NCI-H2196 (cell line): ENCODE results near the gene ABHD17A.

Experiments
- DNase-seq: peaks from one replicate; lab custom pipeline; 2025; ENCODE audit not compliant: unreplicated experiment; lab: John Stamatoyannopoulos, UW

The ABHD17A gene

GRCh38 chr19:1853295-1854038 is 31.8 kb downstream of the ABHD17A start:
- DNase-seq: peak; percentile 86

GRCh38 chr19:1852581-1853128 is 32.6 kb downstream of the ABHD17A start:
- DNase-seq: no peak

GRCh38 chr19:1851654-1852580 is 33.4 kb downstream of the ABHD17A start:
- DNase-seq: no peak

DNA sequence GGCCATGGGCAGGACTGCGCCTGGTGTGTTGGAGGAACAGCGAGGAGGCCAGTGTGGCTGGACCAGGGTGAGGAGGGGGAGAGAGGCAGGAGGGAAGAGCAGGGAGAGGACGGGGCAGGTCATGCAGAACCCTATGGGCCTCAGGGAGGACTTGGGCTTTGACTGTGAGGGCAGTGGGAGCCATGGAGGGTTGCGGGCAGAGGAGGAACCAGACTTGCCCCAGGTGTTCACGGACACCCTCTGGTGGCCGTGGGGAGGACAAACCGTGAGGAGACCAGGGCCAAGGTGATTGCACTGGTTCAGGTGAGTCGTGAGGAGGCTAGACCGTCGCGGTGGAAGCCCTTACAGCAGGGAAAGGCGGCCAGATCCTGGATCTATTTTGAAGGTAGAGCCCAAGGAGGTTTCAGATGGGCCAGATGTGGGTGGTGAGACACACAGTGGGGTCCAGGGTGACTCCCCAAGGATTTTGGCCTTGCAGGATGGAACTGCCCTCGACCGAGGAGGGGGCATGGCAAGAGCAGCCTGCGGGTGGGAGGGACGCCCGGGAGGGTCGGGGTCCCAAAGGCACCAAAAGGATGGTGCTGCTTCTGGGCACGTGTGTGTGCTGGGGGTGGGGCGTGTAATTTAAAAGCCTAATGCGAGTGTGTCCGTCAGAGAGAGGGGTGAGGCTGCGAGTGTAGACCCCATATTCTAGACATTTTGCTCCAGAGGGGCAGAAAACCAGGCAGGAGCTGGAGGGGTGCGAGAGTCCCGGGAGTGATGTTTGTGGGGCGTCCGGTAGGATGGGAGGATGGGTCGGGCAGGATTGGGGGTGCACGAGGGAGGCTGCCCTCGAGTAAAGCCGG is 34.3 kb downstream of the ABHD17A start:
- DNase-seq: no peak

DNA sequence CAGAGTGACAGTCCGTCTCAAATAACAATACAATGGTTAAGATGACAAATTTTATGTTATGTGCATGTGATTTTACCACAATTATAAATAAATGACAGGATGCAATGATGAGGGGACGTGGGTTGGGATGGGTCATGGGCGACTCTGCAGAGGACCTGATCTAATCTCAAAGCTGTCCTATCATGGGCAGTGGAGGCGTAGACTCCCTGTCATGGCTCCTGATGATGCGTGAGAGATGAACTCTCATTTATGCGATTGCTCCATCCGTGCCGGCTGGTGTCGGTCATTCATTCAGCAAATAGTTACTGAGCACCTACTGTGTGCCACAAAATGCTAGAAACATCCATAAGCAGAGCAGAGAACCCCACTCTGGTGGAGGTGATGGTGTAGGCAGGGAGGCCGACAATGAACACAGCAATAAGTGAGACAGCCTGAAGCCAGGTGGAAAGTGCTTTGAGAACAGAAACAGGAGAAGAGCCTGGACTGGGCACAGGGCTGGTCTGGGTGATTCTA is 35.4 kb downstream of the ABHD17A start:
- DNase-seq: no peak

GRCh38 chr19:1849132-1849474 is 36.2 kb downstream of the ABHD17A start:
- DNase-seq: no peak

GRCh38 chr19:1848399-1849131 is 36.7 kb downstream of the ABHD17A start, which contains the start of gene REXO1:
Gene REXO1, minus strand, starts transcription at chr19:1848483. Its CDS starts 125 bp downstream, at chr19:1848358.
- peak; percentile 98 for DNase-seq

GRCh38 chr19:1847684-1848398 is 37.5 kb downstream of the ABHD17A start:
- no peak for DNase-seq

DNA sequence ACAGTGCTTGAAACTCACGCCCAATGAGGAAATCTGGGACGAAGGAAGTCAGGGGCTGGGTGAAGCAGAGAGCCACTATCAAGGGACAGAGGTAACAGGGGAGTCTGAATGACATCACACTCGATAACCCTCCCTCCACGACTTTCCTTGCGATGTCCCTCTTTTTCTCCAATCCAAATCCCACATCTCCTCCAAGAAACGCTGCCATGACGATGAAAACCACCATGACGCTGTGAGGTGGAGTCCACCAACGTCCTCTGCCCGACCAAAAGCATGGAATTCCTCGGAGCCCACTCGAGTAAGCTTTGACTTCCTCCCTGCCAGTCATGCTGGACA is 38.0 kb downstream of the ABHD17A start:
- no peak for DNase-seq

DNA sequence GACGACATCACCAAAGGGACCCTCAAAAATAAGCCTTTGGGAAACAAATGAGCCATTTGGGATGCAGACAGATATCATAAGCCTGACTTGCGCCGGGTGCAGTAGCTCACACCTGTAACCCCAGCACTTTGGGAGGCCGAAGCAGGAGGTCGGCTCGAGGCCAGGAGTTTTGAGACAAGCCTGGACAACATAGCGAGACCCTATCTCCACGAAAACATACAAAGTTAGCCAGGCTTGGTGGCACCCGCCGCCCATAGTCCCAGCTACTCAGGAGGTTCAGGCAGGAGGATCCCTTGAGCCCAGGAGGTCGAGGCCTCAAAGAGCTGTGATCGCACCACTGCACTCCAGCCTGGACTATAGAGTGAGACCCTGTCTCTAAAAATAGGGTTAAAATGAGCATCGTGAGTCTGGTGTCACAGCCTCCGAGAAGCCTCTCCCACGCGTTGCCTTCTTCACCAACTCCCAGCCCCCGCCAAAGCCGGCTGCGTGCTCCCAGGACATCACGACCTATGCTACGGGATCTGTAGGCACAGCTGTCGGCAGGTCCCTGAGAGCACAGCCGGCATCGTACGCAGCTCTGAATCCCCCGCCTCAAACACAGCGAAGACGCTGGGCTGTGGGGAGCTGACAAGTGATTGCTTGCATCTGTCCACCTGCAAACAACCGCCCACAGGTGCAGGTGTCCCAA is 38.6 kb downstream of the ABHD17A start:
- DNase-seq: no peak

DNA sequence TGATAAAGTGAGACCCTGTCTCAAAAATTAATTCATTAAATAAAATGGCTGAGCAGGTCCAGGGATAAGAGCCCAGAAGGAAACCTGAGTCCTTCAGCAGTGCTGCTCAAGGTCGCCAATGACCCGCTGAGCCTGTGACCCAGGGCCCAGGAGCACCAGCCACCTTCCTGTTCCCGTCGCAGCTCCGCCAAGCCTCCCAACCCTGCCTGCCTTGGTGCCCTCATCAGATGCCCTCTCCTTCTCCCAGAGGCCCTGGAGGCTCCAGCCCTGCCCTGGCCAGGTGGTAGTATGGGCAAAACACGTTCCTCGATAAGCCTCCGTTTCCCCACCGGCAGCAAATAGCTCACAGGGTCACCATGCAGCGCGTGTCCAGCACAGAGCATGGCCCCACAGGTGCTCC is 39.7 kb downstream of the ABHD17A start:
- no peak for DNase-seq

DNA sequence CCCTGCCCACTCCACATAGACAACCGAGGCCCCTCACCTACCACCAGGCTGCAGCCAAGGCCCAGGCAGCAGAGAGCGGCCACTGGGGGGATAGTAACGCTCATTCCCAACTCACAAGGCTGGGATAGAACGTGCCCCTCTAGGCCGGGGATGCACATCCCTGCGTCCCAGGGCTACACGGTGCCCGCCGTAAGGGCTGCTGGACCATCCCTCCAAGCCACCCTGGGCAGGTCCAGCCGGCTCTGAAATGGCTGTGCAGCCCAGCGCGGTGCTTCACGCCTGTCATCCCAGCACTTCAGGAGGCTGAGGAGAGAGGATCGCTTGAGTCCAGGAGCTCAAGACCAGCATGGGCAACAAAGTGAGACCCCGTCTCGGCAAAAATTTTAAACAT is 40.2 kb downstream of the ABHD17A start:
- no peak for DNase-seq

GRCh38 chr19:1844513-1845124 is 40.7 kb downstream of the ABHD17A start:
- no peak for DNase-seq

GRCh38 chr19:1843646-1844394 is 41.5 kb downstream of the ABHD17A start:
- DNase-seq: no peak

DNA sequence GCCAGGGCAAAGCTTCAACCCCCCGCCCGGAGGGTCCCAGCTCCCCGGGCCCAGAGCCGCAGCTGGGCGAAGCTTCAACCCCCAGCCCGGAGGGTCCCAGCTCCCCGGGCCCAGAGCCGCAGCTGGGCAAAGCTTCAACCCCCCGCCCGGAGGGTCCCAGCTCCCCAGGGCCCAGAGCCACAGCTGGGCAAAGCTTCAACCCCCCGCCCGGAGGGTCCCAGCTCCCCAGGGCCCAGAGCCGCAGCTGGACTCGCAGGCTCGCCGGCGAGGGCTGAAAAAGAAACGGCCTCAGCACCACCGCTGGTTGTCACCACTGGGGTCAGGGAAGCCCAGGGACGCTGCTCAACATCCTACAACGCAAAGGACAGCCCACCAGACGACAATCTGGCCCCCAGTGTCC is 42.2 kb downstream of the ABHD17A start:
- DNase-seq: no peak

- DNase-seq: no peak
Observed at GRCh38 chr19:1841209-1841924, 43.9 kb downstream of the ABHD17A start.

DNA sequence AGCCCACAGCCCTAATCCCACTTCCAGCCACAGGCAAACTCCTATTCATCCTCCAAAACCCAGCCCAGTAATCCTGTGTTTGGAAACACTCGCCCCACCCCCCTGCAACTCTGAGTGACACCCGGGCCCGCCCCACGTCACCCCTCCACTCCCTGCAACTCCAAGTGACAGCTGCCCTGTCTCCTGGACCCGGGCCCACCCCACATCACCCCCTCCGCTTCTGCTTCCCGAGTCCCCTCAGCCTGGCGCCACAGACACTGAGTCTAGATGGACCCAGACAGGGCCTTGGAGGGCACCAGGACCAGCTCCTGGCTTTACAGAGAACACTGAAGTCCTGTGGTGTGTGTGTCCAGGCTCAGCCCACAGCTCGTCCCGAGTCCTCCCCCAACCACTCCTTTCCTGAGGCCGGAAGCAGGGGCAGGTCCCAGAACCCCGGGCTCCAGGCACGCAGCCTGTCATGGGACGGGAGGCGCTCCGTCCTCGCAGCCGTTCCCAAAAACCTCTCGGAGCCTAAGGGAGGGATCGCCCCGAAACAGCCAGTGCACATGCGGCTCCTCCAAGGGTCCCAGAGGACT is 44.7 kb downstream of the ABHD17A start:
- no peak for DNase-seq
